ENCODE data around the gene LMCD1. TPM values are rescaled to one million over a fixed set of nuclear protein-coding genes. Genes with fewer than 3 reads are reported as not detected.

LMCD1 gene, protein sequence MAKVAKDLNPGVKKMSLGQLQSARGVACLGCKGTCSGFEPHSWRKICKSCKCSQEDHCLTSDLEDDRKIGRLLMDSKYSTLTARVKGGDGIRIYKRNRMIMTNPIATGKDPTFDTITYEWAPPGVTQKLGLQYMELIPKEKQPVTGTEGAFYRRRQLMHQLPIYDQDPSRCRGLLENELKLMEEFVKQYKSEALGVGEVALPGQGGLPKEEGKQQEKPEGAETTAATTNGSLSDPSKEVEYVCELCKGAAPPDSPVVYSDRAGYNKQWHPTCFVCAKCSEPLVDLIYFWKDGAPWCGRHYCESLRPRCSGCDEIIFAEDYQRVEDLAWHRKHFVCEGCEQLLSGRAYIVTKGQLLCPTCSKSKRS
- 24.9 and 202 TPM in 2 replicates for total RNA-seq (ENCODE audit: low replicate concordance)

DNA sequence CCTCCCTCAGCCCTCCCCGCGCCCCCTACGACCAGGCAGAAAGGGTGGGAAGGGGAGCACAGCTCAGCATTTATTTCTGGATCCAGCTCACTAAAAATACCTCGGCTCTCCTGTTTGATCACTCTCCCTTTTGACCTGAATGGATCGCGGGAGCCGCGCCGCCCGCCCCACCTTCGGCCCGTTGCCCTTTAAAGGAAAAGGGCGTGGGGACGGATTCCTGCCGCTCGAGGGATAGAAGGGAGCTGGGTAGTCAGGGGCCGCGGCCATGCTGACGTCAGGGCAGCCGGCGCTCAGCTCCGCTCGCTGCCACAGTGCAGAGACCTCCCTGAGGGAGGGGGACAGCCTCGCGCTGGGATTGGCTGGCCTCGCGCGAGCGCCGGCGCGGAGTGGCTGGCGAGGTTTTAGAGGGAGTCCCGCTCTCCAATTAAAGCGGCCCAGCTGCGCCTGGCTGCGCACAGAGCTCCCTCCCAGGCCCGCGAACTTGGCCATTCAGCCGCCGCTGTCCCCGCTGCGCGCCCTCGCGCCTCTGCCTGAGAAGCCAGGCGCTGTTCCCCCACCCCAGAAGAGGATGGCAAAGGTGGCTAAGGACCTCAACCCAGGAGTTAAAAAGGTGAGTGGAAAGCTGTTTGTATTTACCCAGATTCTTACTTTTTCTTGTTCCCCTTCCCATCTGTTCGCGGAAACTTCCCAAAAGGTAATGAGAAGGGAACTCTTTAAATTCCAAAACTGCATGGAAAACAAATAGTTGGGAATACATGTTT lies at the start of gene LMCD1:
LMCD1 (plus strand) TSS at position 453 of the 761 bp plus-strand sequence; CDS start at position 569, 116 bp downstream.

Other genes starting within 250 kb of the LMCD1 start
- gene SSUH2, start 143.0 kb downstream of the LMCD1 start, total RNA-seq (ENCODE audit: low replicate concordance) = 0.12 TPM in 1 of 2 replicates, not detected in the other
- under 0.01 and 0.08 TPM in 2 replicates for gene CAV3, start 232.0 kb downstream of the LMCD1 start, total RNA-seq (ENCODE audit: low replicate concordance)